ENCODE data around the gene TEDDM1.

TEDDM1 gene

DNA sequence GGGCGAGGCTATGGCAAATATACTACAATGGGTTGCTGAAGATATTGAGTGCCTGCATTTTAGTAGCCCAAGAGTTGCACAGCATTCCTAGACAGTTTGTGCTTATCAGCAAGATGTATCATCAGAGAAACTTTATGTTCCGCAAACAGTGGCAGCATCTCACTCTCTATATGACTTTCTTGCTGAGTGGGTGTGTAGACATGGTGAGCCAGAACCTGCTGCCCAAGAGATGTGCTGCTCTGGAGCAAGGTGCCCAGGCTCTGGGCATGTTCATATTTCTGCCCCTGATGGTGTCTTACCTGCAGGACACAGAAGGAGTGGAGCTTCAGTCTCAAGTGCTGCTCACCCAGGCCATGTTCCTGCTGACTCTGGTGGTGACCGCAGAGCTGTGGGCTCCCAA, 41.3 kb upstream of the TEDDM1 start:
- TF ChIP-seq ZNF8 (CRISPR knock-in tag; IDR thresholded peaks at IDR 0.05) = no peak
- TF ChIP-seq ISL1 (CRISPR knock-in tag; IDR thresholded peaks at IDR 0.05) = no peak
- TF ChIP-seq ZFP30 (CRISPR knock-in tag; IDR thresholded peaks at IDR 0.05) = no peak
- TF ChIP-seq PPARA (CRISPR knock-in tag; IDR thresholded peaks at IDR 0.05; ENCODE audit: borderline replicate concordance) = no peak
- TF ChIP-seq, protein P1, sequence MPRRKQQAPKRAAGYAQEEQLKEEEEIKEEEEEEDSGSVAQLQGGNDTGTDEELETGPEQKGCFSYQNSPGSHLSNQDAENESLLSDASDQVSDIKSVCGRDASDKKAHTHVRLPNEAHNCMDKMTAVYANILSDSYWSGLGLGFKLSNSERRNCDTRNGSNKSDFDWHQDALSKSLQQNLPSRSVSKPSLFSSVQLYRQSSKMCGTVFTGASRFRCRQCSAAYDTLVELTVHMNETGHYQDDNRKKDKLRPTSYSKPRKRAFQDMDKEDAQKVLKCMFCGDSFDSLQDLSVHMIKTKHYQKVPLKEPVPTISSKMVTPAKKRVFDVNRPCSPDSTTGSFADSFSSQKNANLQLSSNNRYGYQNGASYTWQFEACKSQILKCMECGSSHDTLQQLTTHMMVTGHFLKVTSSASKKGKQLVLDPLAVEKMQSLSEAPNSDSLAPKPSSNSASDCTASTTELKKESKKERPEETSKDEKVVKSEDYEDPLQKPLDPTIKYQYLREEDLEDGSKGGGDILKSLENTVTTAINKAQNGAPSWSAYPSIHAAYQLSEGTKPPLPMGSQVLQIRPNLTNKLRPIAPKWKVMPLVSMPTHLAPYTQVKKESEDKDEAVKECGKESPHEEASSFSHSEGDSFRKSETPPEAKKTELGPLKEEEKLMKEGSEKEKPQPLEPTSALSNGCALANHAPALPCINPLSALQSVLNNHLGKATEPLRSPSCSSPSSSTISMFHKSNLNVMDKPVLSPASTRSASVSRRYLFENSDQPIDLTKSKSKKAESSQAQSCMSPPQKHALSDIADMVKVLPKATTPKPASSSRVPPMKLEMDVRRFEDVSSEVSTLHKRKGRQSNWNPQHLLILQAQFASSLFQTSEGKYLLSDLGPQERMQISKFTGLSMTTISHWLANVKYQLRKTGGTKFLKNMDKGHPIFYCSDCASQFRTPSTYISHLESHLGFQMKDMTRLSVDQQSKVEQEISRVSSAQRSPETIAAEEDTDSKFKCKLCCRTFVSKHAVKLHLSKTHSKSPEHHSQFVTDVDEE (CRISPR knock-in tag; IDR thresholded peaks at IDR 0.05) = no peak
- no peak for TF ChIP-seq ZNF565 (CRISPR knock-in tag; conservative IDR thresholded peaks at IDR 0.05; ENCODE audit: low read depth)
- TF ChIP-seq, protein P2, sequence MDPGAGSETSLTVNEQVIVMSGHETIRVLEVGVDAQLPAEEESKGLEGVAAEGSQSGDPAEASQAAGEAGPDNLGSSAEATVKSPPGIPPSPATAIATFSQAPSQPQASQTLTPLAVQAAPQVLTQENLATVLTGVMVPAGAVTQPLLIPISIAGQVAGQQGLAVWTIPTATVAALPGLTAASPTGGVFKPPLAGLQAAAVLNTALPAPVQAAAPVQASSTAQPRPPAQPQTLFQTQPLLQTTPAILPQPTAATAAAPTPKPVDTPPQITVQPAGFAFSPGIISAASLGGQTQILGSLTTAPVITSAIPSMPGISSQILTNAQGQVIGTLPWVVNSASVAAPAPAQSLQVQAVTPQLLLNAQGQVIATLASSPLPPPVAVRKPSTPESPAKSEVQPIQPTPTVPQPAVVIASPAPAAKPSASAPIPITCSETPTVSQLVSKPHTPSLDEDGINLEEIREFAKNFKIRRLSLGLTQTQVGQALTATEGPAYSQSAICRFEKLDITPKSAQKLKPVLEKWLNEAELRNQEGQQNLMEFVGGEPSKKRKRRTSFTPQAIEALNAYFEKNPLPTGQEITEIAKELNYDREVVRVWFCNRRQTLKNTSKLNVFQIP (CRISPR knock-in tag; IDR thresholded peaks at IDR 0.05; ENCODE audit: borderline replicate concordance, low read depth) = no peak
- no peak for TF ChIP-seq TCF4 (CRISPR knock-in tag; IDR thresholded peaks at IDR 0.05; ENCODE audit: borderline replicate concordance)
- TF ChIP-seq OSR1 (CRISPR knock-in tag; IDR thresholded peaks at IDR 0.05) = no peak
- no peak for TF ChIP-seq ARNTL (CRISPR knock-in tag; IDR thresholded peaks at IDR 0.05; ENCODE audit: borderline replicate concordance, low read depth)
- no peak for TF ChIP-seq BACH2 (CRISPR knock-in tag; IDR thresholded peaks at IDR 0.05; ENCODE audit: borderline replicate concordance)
- no peak for TF ChIP-seq CSDC2 (CRISPR knock-in tag; IDR thresholded peaks at IDR 0.05)
- TF ChIP-seq SNAI2 (CRISPR knock-in tag; IDR thresholded peaks at IDR 0.05) = no peak
- no peak for ATAC-seq

DNA sequence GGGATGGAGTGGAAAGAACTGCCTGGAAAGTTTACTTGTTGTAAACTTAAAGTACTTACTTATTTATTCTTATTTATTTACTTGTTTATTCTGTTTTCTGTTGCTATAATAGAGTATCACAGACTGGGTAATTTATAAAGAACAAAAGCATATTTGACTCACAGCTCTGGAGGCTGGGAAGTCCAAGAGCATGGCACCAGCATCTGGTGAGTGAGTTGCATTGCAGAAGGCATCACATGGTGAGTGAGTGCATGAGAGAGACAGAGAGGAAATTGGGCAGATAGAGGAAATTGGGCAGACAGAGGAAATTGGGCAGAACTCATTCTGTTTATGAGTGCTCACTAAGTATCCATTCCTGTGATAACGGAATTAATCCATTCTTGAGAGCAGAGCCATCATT, 37.9 kb upstream of the TEDDM1 start:
- ATAC-seq = no peak
- TF ChIP-seq ZNF8 (CRISPR knock-in tag; IDR thresholded peaks at IDR 0.05) (no peak), ESRRG (CRISPR knock-in tag; IDR thresholded peaks at IDR 0.05) (no peak), SNAI2 (CRISPR knock-in tag; IDR thresholded peaks at IDR 0.05) (no peak), ZC3H10 (CRISPR knock-in tag; IDR thresholded peaks at IDR 0.05) (no peak)
- TF ChIP-seq, protein P3, sequence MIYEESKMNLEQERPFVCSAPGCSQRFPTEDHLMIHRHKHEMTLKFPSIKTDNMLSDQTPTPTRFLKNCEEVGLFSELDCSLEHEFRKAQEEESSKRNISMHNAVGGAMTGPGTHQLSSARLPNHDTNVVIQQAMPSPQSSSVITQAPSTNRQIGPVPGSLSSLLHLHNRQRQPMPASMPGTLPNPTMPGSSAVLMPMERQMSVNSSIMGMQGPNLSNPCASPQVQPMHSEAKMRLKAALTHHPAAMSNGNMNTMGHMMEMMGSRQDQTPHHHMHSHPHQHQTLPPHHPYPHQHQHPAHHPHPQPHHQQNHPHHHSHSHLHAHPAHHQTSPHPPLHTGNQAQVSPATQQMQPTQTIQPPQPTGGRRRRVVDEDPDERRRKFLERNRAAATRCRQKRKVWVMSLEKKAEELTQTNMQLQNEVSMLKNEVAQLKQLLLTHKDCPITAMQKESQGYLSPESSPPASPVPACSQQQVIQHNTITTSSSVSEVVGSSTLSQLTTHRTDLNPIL (CRISPR knock-in tag; IDR thresholded peaks at IDR 0.05; ENCODE audit: low read depth) = no peak
- TF ChIP-seq, protein P1 (CRISPR knock-in tag; IDR thresholded peaks at IDR 0.05) = no peak

DNA sequence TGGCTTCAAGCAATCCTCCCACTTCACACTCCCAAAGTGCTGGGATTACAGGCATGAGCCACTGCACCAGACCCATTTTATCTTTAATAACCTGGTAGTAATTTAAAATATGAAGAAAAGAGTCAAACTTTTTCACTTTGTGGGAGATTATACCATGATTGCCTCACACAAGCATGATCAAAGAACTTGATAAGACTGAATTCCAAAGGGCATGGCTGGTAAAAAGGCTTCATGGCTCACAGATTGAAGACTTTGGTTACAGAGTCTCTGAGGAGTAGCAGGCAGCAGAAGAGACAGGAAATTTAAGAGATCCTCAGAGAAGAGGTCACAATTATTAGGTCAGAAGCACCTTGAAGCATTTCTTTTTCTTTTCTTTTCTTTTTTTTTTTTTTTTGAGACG, 33.1 kb upstream of the TEDDM1 start:
- TF ChIP-seq BACH2 (CRISPR knock-in tag; IDR thresholded peaks at IDR 0.05; ENCODE audit: borderline replicate concordance) (no peak), ZNF70 (CRISPR knock-in tag; IDR thresholded peaks at IDR 0.05) (no peak), PPARA (CRISPR knock-in tag; IDR thresholded peaks at IDR 0.05; ENCODE audit: borderline replicate concordance) (no peak), ZFP3 (CRISPR knock-in tag; IDR thresholded peaks at IDR 0.05) (no peak), ZNF565 (CRISPR knock-in tag; conservative IDR thresholded peaks at IDR 0.05; ENCODE audit: low read depth) (no peak), ARNTL (CRISPR knock-in tag; IDR thresholded peaks at IDR 0.05; ENCODE audit: borderline replicate concordance, low read depth) (no peak), GLIS3 (CRISPR knock-in tag; IDR thresholded peaks at IDR 0.05) (no peak), RARB (CRISPR knock-in tag; IDR thresholded peaks at IDR 0.05) (no peak), ZFP30 (CRISPR knock-in tag; IDR thresholded peaks at IDR 0.05) (no peak), TCF4 (CRISPR knock-in tag; IDR thresholded peaks at IDR 0.05; ENCODE audit: borderline replicate concordance) (no peak), SNAI2 (CRISPR knock-in tag; IDR thresholded peaks at IDR 0.05) (no peak), CSDC2 (CRISPR knock-in tag; IDR thresholded peaks at IDR 0.05) (no peak)
- TF ChIP-seq, protein P2 (CRISPR knock-in tag; IDR thresholded peaks at IDR 0.05; ENCODE audit: borderline replicate concordance, low read depth) = no peak
- no peak for ATAC-seq
